Adrenal gland (tissue), 12 donors: ENCODE measurements around the gene SHISA6. TPM values are rescaled to one million over a fixed set of nuclear protein-coding genes. Genes with fewer than 3 reads are reported as not detected.

Experiments used
- DNase-seq, 7 donors: peaks; one replicate each; pipeline ENCODE4 v3.0.0-alpha.2; 2019 to 2020
- H3K27ac ChIP-seq, 5 donors: fragments of 200-600 bp; sonication (generic) in 4 of 5; 1 replicate in 3 of 5; 2 replicates in 2 of 5; pipeline versions ENCODE4 v1.5.1 to v1.8.0; 2016 to 2020; ENCODE audit warnings: mild to moderate bottlenecking in 1 of 5
- H3K27me3 ChIP-seq: fragments of 200-600 bp; 2 replicates; pipeline ENCODE4 v1.8.0; 2021
- H3K36me3 ChIP-seq, 2 donors: fragments of 200-600 bp; replicated peaks in 1 of 2; 1 replicate in 1 of 2; 2 replicates in 1 of 2; pipeline versions ENCODE4 v1.5.1 to v1.8.0; 2018 to 2022
- H3K4me1 ChIP-seq, 2 donors: fragments of 200-600 bp; replicated peaks in 1 of 2; 1 replicate in 1 of 2; 2 replicates in 1 of 2; pipeline versions ENCODE4 v1.5.1 to v1.8.0; 2018 to 2021
- H3K4me3 ChIP-seq, 4 donors: fragments of 200-600 bp; sonication (generic) in 3 of 4; one replicate each; pipeline ENCODE4 v1.5.1; 2016 to 2018
- H3K9me3 ChIP-seq, 3 donors: fragments of 200-600 bp; sonication (generic) in 1 of 3; replicated peaks in 1 of 3; 1 replicate in 2 of 3; 2 replicates in 1 of 3; pipeline versions ENCODE4 v1.5.1 to v1.8.0; 2016 to 2021
- POLR2A ChIP-seq, 2 donors: fragments of 450-650 bp; IDR thresholded peaks; one replicate each; pipeline ENCODE4 v1.6.1; 2017; ENCODE audit warnings: antibody characterized with exemption in 2 of 2, mild to moderate bottlenecking in 2 of 2, moderate library complexity in 1 of 2
- WGBS, 4 donors: extraction: QIAGEN DNeasy Blood & Tissue Kit in 2 of 4; methylation state at CpG; one replicate each; pipeline versions ENCODE4 v1.1.5 to v1.1.7; 2013 to 2017; 5-methylcytosine and 5-hydroxymethylcytosine counted together
- intact Hi-C, 2 donors: fragments of 100-400 bp; cut with DNase I; formaldehyde crosslinking; loops; one replicate each; pipeline versions ENCODE4 v1.14.1 to v1.15.0; 2022 to 2023
- polyA plus RNA-seq, 3 donors: library from polyadenylated mRNA; stranded (reverse); fragments of 200-250 nt in 2 of 3; fragments of 350-450 nt in 1 of 3; fragmentation: Illumina TruSeq in 1 of 3; extraction: RNeasy Lipid Tissue Mini Kit (QIAGEN cat#74804) in 1 of 3; gene quantifications; one replicate each; pipeline ENCODE4 v1.2.3, GENCODE V29; 2013 to 2014
- total RNA-seq, 9 donors: library from RNA; depleted of rRNA in 4 of 9; stranded (reverse); fragments of >200 nt in 4 of 9; fragments of 120-200 nt in 1 of 9; fragmentation: NEBNext Ultra II Directional in 1 of 9; extraction: Animal tissue kit (Norgen Biotek cat#: 25700) in 1 of 9; gene quantifications; one replicate each; pipeline versions ENCODE4 v1.1.0 to v1.2.4, GENCODE V29; 2013 to 2023
- TF ChIP-seq, protein P1 (sequence below), 6 experiments: fragments of 450-650 bp in 4 of 6; fragments of 200-600 bp in 2 of 6; sonication (generic) in 1 of 6; IDR thresholded peaks; 1 replicate in 5 of 6; 2 replicates in 1 of 6; pipeline versions ENCODE4 v1.5.1 to v1.8.0; 2016 to 2021; ENCODE audit warnings: antibody characterized with exemption in 6 of 6, mild to moderate bottlenecking in 2 of 6, moderate library complexity in 1 of 6
- donor health status: healthy with polysubstance abuse.
- donor health status: Bipolar disorder and iron deficiency.
- donor health status: DM: yes; HTN: yes; CAD: no.
- donor health status: DM: no; HTN: no; CAD: no.
- donor health status: DM: no; HTN: no; CAD: no.
- donor health status: DM: yes; HTN: yes; CAD: no.

Gene SHISA6
- total and polyA plus RNA-seq, 12 donors, result 0.09 to 2.0 (median 0.57) TPM

DNA sequence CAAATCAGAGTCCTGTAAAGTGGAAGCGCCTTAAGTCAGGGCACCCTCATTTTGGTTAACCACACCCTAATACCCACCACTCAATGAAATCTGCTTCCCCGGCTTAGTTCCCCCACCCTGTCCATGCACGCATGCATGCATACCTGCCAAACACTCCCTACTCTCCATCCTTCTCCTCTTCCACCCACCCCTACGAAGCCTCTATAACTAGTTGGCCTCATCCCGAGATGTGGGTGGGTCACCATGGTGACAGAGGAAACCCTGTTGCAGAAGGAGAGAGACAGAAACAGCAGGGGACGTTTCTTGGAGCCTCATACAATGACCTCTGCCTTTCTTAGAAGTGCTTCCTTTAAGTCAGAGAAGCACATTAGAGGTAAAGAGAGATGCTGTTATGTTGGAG, 310.4 kb downstream of the SHISA6 start:
- intact Hi-C loops, result no loop called here
- H3K36me3 ChIP-seq, result no peaks in the 10 kb centered on the region
- H3K4me3 ChIP-seq, result no peak overlapping the region
- WGBS, 4 donors, result 62 to 68% (median 65%) methylated on average over 6 of the region's 6 CpGs
- DNase-seq, result no peak
- no peaks in the 10 kb centered on the region for H3K9me3 ChIP-seq
- no peaks in the 10 kb centered on the region for H3K27me3 ChIP-seq
- TF ChIP-seq, protein P1, sequence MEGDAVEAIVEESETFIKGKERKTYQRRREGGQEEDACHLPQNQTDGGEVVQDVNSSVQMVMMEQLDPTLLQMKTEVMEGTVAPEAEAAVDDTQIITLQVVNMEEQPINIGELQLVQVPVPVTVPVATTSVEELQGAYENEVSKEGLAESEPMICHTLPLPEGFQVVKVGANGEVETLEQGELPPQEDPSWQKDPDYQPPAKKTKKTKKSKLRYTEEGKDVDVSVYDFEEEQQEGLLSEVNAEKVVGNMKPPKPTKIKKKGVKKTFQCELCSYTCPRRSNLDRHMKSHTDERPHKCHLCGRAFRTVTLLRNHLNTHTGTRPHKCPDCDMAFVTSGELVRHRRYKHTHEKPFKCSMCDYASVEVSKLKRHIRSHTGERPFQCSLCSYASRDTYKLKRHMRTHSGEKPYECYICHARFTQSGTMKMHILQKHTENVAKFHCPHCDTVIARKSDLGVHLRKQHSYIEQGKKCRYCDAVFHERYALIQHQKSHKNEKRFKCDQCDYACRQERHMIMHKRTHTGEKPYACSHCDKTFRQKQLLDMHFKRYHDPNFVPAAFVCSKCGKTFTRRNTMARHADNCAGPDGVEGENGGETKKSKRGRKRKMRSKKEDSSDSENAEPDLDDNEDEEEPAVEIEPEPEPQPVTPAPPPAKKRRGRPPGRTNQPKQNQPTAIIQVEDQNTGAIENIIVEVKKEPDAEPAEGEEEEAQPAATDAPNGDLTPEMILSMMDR (IDR thresholded peaks at IDR 0.05), result no peak
- TF ChIP-seq POLR2A (IDR thresholded peaks at IDR 0.05), result no peak
- no peaks in the 10 kb centered on the region for H3K4me1 ChIP-seq
- H3K27ac ChIP-seq, result no peak overlapping the region

DNA sequence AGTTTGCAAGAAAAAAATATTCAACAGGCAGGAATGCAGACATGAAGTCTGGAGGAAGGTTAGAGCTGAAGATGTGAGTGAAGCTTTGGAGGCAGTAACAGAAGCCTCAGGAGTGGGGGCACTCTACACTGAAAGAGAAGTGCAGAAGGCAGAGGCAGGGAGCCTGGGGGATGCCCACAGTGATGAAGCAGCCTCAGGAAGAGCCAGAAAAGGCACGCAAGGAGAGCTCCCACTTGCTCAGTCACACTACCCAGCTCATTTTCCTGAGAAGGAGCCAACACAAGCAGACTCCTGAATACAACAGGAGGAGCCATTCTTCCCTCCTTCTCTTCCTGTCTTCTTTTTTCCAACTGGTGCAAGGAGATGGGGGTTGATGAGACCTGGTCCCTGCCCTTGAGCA, 312.1 kb downstream of the SHISA6 start:
- Histone ChIP-seq H3K27me3 (no peaks in the 10 kb centered on the region), H3K27ac (no peak overlapping the region), H3K36me3 (no peaks in the 10 kb centered on the region), H3K9me3 (no peaks in the 10 kb centered on the region), H3K4me1 (no peaks in the 10 kb centered on the region), H3K4me3 (no peak overlapping the region)
- TF ChIP-seq, protein P1 (IDR thresholded peaks at IDR 0.05), result no peak
- TF ChIP-seq POLR2A (IDR thresholded peaks at IDR 0.05), result no peak
- intact Hi-C loops, result no loop called here
- no peak for DNase-seq
- WGBS, 4 donors, result 46 to 90% (median 65%) methylated on average over 1 of the region's 1 CpG

DNA sequence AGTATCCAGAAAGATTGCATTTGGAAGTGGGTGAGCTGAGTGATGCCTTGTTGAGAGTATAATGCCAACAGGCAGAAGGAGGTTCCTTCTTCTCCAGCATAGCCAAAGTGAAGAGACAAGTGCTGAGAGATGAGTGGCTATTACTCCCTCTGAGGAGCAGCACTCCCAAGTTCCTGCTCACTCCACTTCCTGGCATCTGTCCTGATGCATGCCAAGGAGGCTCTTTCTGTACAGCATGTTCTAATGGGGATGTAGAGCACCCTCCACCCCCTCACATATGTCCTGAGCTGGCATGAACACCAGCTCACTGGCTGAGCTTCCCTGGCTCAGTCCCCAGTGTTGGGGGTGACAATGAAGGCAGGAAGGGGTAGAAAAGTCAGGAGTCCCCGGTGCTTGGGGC, 313.0 kb downstream of the SHISA6 start:
- Histone ChIP-seq H3K9me3 (no peaks in the 10 kb centered on the region), H3K4me1 (no peaks in the 10 kb centered on the region), H3K27me3 (no peaks in the 10 kb centered on the region), H3K36me3 (no peaks in the 10 kb centered on the region), H3K27ac (no peak overlapping the region), H3K4me3 (no peak overlapping the region)
- WGBS, 4 donors, result 69 to 86% (median 72%) methylated on average over 1 of the region's 1 CpG
- intact Hi-C loops, result no loop called here
- no peak for DNase-seq
- TF ChIP-seq, protein P1 (IDR thresholded peaks at IDR 0.05), result no peak
- TF ChIP-seq POLR2A (IDR thresholded peaks at IDR 0.05), result no peak

DNA sequence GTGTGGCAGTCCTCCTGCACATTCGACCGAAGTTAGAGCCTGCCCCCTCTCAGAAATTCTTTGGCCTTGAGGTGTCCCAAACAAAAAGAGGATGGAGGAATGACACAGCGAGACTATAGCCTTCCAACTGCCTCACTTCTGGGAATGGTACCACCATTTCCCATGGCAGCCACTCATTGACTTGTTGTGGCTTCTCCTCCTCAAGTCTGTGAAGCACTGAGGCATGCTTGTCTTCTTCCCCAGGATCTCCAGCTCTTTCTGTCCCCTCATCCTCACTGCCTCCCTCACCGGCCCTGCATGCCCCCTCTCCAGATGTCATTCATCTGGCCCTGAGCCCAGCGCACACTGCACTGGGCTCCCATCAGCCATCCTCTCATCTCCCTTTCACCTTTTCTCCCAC, 313.5 kb downstream of the SHISA6 start:
- no peaks in the 10 kb centered on the region for H3K36me3 ChIP-seq
- intact Hi-C loops, result no loop called here
- DNase-seq, result no peak
- H3K9me3 ChIP-seq, result no peaks in the 10 kb centered on the region
- H3K27me3 ChIP-seq, result no peaks in the 10 kb centered on the region
- no peak overlapping the region for H3K4me3 ChIP-seq
- TF ChIP-seq POLR2A (IDR thresholded peaks at IDR 0.05), result no peak
- TF ChIP-seq, protein P1 (IDR thresholded peaks at IDR 0.05), result no peak
- no peaks in the 10 kb centered on the region for H3K4me1 ChIP-seq
- H3K27ac ChIP-seq, result no peak overlapping the region
- 75 to 86% (median 83%) methylated on average over 5 of the region's 5 CpGs for WGBS, 4 donors
